BLaER1 treated with 17β-estradiol and CSF1 and Interleukin-3, amounts not matched to agents 10 nM and 100 nM (cell line): ENCODE data around the gene ITGB6.

Source experiments
- H3K27ac ChIP-seq, 11 experiments: shearing (Covaris generic); formaldehyde crosslinking; 2 replicates each; pipeline ENCODE4 v1.8.1; 2022
- H3K27me3 ChIP-seq, 11 experiments: shearing (Covaris generic); formaldehyde crosslinking; 2 replicates each; pipeline ENCODE4 v1.8.1; 2022
- H3K36me3 ChIP-seq, 11 experiments: shearing (Covaris generic); formaldehyde crosslinking; 2 replicates each; pipeline ENCODE4 v1.8.1; 2022
- H3K4me1 ChIP-seq, 10 experiments: shearing (Covaris generic); formaldehyde crosslinking; 2 replicates each; pipeline ENCODE4 v1.8.1; 2022
- H3K4me2 ChIP-seq, 11 experiments: shearing (Covaris generic); formaldehyde crosslinking; 2 replicates each; pipeline ENCODE4 v1.8.1; 2022
- H3K4me3 ChIP-seq, 10 experiments: shearing (Covaris generic); formaldehyde crosslinking; 2 replicates each; pipeline ENCODE4 v1.8.1; 2022
- H3K9ac ChIP-seq, 11 experiments: shearing (Covaris generic); formaldehyde crosslinking; 2 replicates each; pipeline ENCODE4 v1.8.1; 2022
- H3K9me3 ChIP-seq, 11 experiments: shearing (Covaris generic); formaldehyde crosslinking; replicated peaks in 1 of 11; 2 replicates each; pipeline ENCODE4 v1.8.1; 2022
- H4K20me1 ChIP-seq, 11 experiments: shearing (Covaris generic); formaldehyde crosslinking; 2 replicates each; pipeline ENCODE4 v1.8.1; 2022
- Cebpa-rat ChIP-seq, 11 experiments: shearing (Covaris generic); IDR thresholded peaks; 2 replicates each; pipeline ENCODE4 v1.8.1; 2022

Gene ITGB6

DNA sequence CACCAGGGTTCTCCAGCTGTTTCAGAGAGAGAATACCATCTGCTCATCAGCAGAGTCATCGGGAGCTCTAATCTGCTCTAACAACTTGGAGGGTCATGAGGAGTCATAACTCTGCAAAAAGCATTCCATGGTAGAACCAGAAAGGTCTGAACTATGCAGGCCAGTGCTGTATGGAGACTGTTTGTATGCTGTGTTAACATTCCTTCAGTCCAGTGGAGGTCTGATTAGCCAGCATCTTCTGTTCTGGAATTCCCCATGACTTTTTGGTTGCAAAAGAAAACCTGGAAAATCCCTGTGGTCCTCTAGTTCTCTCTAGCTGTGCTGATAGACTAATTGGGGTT, 9.4 kb upstream of the ITGB6 start:
- Histone ChIP-seq H3K9ac (no peak overlapping the region), H3K9me3 (peaks cover 0 to 10% (median 6%) of the 10 kb centered on the region in 11 experiments; a peak in 9 of 22 replicates), H3K36me3 (no peaks in the 10 kb centered on the region), H3K4me3 (no peak overlapping the region), H3K27me3 (no peaks in the 10 kb centered on the region), H3K27ac (no peak overlapping the region), H3K4me1 (peaks cover 0 to 60% (median 12%) of the 10 kb centered on the region in 10 experiments; a peak in 12 of 20 replicates), H3K4me2 (peak overlapping the region in 3 of 11 experiments; percentile 67 to 77 (median 71); a peak in 6 of 22 replicates), H4K20me1 (no peaks in the 10 kb centered on the region)
- no peak for TF ChIP-seq Cebpa-rat (IDR thresholded peaks at IDR 0.05)

DNA sequence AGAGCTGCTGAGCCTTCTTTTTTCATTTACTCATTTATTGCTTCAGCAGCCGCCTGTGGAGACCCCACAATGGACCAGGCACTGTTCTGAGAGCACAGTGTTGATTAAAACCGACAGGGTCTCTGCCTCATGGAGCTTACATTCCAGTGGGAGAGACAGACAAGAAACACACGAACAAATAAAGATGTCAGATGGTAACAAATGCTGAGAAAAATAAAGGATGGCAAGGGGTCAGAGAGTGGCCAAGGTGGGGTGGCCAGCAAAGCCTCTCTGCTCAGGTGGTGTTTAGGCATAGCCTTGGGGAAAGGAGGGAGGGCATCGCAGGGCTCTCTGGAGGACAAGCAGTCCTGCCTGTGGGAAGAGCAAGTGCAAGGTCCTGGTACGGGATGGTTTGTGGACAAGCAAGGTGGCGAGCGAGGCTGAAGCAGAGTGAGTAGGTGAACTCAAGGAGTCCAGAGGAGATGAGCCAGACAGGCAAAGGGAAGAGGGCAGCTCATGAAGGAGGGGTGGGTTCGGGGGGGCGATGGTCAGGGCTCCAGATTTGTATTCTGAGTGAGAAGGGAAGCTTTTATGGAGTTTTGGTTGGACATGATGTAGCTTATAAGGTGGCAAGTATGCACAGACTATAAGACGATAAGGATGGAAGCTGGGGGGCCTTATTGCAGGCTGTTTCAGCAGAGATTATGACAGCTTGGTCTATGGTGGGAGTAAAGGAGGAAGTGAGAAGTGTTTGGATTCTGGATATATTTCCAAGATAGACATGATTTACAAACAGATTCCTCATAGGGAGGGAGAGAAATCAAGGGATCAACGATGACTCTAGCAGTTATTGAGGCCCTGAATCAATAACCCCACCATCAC, 8.8 kb upstream of the ITGB6 start:
- peak overlapping the region in 5 of 11 experiments; percentile 53 to 77 (median 67); a peak in 9 of 22 replicates for H3K4me2 ChIP-seq
- H3K36me3 ChIP-seq = no peaks in the 10 kb centered on the region
- H3K9ac ChIP-seq = peak overlapping the region in 4 of 11 experiments; percentile 18 to 46 (median 30); a peak in 4 of 22 replicates
- H3K4me1 ChIP-seq = peaks cover 0 to 60% (median 12%) of the 10 kb centered on the region in 10 experiments; a peak in 12 of 20 replicates
- no peak for TF ChIP-seq Cebpa-rat (IDR thresholded peaks at IDR 0.05)
- H4K20me1 ChIP-seq = no peaks in the 10 kb centered on the region
- peak overlapping the region in 4 of 11 experiments; percentile 45 to 66 (median 52); a peak in 6 of 22 replicates for H3K27ac ChIP-seq
- H3K4me3 ChIP-seq = no peak overlapping the region
- H3K27me3 ChIP-seq = no peaks in the 10 kb centered on the region
- peaks cover 0 to 10% (median 6%) of the 10 kb centered on the region in 11 experiments; a peak in 9 of 22 replicates for H3K9me3 ChIP-seq

DNA sequence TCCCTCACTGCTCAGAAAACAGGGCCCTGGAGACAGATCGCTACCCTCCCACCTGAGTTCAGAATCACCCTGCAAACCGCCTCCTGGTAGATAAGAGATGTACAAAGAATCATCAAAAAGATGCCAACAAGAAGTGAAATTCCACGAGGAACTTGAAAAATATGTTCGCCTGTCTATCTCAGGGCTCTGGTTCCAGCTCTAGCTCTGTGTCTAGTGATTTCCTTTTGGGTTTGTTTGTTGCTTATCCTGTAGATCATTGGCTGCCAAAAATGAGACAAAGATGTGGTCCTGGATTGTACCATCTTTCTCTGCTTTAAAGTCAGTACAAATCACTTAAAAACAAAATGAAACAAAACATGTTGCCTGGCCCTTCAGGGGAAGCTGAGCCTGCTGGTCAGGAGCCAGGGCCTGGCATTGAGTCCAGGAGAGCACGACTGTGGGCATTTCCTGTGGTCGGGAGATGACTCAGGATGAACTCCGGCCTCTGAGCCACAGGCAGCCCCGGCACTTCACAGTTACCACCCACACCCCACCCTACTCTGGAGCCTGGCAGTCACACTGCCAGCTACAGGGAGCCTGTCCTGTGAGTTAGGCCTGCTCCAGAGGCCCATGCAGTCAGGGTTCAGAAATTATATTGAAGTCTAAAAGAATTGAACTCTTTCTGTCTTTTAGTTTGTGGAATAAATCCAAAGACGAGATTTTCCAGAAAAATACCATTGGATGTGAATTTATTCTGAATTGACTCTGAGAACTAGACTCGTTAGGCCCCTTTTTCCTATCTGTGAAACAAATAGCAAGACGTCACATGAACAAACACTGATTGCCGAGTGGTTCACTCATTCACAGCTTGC, 8.0 kb upstream of the ITGB6 start:
- Histone ChIP-seq H3K27ac (peak overlapping the region in 5 of 11 experiments; percentile 15 to 66 (median 50); a peak in 9 of 22 replicates), H3K4me2 (peak overlapping the region in 7 of 11 experiments; percentile 5 to 77 (median 55); a peak in 11 of 22 replicates)
- no peak for TF ChIP-seq Cebpa-rat (IDR thresholded peaks at IDR 0.05)

DNA sequence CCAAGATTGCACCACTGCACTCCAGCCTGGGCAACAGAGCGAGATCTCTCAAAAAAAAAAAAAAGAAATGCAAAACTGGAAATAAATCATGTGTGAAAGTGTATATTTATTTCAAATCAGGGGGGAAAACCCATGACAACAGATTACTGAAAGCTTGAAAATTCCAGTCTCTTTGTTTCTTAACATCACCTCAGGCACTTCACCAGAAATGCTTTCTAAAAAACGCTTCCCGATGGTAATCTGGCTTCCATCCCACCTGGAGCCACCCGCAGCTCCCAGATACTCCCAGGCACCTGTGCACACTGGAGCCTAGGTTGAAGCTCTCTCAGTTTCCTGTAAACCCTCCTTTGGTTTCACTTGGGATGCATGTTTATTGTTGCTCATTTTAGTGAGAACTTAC, 7.2 kb upstream of the ITGB6 start:
- Histone ChIP-seq H4K20me1 (no peaks in the 10 kb centered on the region), H3K4me1 (peaks cover 0 to 66% (median 12%) of the 10 kb centered on the region in 10 experiments; a peak in 12 of 20 replicates), H3K36me3 (no peaks in the 10 kb centered on the region), H3K4me3 (no peak overlapping the region), H3K27me3 (no peaks in the 10 kb centered on the region), H3K27ac (peak overlapping the region in 1 of 11 experiments; percentile 66; a peak in 1 of 22 replicates), H3K9me3 (peaks cover 0 to 10% (median 6%) of the 10 kb centered on the region in 11 experiments; a peak in 9 of 22 replicates), H3K4me2 (peak overlapping the region in 4 of 11 experiments; percentile 53 to 77 (median 69); a peak in 7 of 22 replicates), H3K9ac (no peak overlapping the region)
- TF ChIP-seq Cebpa-rat (IDR thresholded peaks at IDR 0.05) = no peak

More for the DNA sequence above, 8.0 kb upstream of the ITGB6 start:
- Histone ChIP-seq H3K9ac (peak overlapping the region in 4 of 11 experiments; percentile 18 to 46 (median 30); a peak in 6 of 22 replicates), H3K9me3 (peaks cover 0 to 10% (median 6%) of the 10 kb centered on the region in 11 experiments; a peak in 9 of 22 replicates), H3K4me1 (peaks cover 0 to 60% (median 12%) of the 10 kb centered on the region in 10 experiments; a peak in 12 of 20 replicates), H3K27me3 (no peaks in the 10 kb centered on the region), H3K4me3 (no peak overlapping the region), H4K20me1 (no peaks in the 10 kb centered on the region), H3K36me3 (no peaks in the 10 kb centered on the region)

DNA sequence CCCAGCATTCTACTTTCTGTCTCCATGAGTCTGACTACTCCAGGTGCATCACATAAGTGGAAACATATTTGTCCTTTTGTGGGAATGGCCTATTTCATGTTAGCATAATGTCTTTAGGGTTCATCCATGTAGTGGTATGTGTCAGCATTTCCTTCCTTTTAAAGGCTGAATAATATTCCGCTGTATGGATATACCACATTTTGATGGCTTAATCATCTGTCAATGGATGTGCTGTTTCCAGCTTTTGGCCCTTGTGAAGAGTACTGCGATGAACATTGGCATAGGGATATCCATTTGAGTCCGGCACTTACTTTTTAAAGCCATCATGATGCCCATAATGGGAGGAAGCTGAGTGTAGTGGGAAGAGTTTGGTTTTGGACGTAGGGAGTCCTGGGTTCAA, 6.4 kb upstream of the ITGB6 start:
- Histone ChIP-seq H3K27ac (no peak overlapping the region), H3K4me2 (no peak overlapping the region), H4K20me1 (no peaks in the 10 kb centered on the region), H3K9me3 (peaks cover 0 to 10% (median 6%) of the 10 kb centered on the region in 11 experiments; a peak in 9 of 22 replicates), H3K4me1 (peaks cover 0 to 70% (median 12%) of the 10 kb centered on the region in 10 experiments; a peak in 12 of 20 replicates), H3K4me3 (no peak overlapping the region), H3K27me3 (no peaks in the 10 kb centered on the region), H3K9ac (no peak overlapping the region), H3K36me3 (no peaks in the 10 kb centered on the region)
- no peak for TF ChIP-seq Cebpa-rat (IDR thresholded peaks at IDR 0.05)

DNA sequence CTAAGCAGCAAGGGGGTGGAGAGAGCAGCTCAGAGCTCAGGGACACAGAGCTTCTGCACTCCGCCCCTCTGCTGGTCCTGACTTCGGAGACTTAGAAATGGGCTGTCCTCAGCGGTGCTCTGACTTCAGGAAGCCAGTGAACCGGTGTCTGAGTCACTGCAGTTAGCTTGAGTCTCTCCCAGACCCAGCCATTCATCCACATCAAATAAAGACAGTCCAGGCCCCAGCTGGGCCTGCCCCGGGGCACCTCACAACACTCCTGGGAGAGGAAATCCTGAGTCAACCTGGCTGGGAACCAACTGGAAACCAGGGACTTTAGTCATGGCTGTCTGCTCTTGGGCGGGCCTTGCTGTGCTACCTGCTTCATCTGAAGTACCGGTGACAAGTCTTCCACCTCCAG, 5.4 kb upstream of the ITGB6 start:
- H3K4me3 ChIP-seq = no peak overlapping the region
- peaks cover 0 to 10% (median 6%) of the 10 kb centered on the region in 11 experiments; a peak in 9 of 22 replicates for H3K9me3 ChIP-seq
- H3K9ac ChIP-seq = no peak overlapping the region
- H3K4me2 ChIP-seq = 0 out of 22 replicates have a peak overlapping the region, but pooled peaks of 1 of the 11 experiments have one; percentile 20
- H3K4me1 ChIP-seq = peaks cover 0 to 60% (median 10%) of the 10 kb centered on the region in 10 experiments; a peak in 11 of 20 replicates
- H3K27ac ChIP-seq = no peak overlapping the region
- H3K36me3 ChIP-seq = no peaks in the 10 kb centered on the region
- TF ChIP-seq Cebpa-rat (IDR thresholded peaks at IDR 0.05) = no peak
- H3K27me3 ChIP-seq = no peaks in the 10 kb centered on the region
- H4K20me1 ChIP-seq = no peaks in the 10 kb centered on the region

DNA sequence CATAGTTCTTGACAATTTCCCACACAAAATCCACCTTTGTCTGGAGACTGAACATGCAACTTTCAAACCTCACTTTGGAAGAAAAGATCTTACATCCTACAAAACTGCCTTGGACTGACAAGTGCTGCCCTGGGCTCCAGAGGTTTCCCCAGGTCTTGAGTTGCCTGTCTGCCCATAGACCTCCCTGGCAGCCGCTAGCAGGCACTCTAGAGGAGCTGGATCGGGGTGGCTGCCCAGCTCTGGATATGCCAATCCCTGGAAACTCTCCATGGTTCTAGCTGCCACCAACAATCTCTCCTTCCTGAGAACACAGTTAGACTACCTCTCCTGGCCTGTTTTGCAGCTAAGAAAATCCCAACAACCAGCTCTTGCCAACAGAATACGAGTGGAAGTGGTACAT, 3.4 kb upstream of the ITGB6 start:
- no peak for TF ChIP-seq Cebpa-rat (IDR thresholded peaks at IDR 0.05)
- peaks cover 0 to 39% (median 8%) of the 10 kb centered on the region in 10 experiments; a peak in 11 of 20 replicates for H3K4me1 ChIP-seq
- H4K20me1 ChIP-seq = no peaks in the 10 kb centered on the region
- no peak overlapping the region for H3K27ac ChIP-seq
- H3K9me3 ChIP-seq = peaks cover 0 to 10% (median 6%) of the 10 kb centered on the region in 11 experiments; a peak in 9 of 22 replicates
- no peak overlapping the region for H3K4me3 ChIP-seq
- no peak overlapping the region for H3K4me2 ChIP-seq
- no peak overlapping the region for H3K9ac ChIP-seq
- no peaks in the 10 kb centered on the region for H3K27me3 ChIP-seq
- no peaks in the 10 kb centered on the region for H3K36me3 ChIP-seq

DNA sequence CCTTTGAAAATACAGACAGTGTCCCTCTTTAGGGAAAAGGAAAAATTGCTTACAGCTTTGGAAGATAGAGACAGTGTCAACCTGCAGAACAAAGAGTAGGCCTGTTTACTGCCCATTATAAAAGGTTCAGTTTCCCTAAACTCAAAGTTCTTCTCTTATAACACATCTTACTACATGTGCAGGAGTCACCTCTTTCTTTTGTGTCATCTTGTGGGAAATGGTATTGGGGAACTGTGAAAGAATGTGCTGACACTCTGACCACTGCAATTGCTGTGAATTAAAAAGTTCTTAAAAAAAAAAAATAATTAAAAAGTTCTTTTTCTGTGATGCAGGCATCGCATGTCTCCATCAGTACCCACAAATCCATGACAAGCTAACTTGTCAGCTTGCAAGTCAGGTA, 2.9 kb upstream of the ITGB6 start:
- Histone ChIP-seq H4K20me1 (no peaks in the 10 kb centered on the region), H3K4me2 (no peak overlapping the region), H3K36me3 (no peaks in the 10 kb centered on the region), H3K27ac (no peak overlapping the region), H3K9me3 (peaks cover 0 to 10% (median 6%) of the 10 kb centered on the region in 11 experiments; a peak in 9 of 22 replicates), H3K4me1 (peaks cover 0 to 35% (median 5%) of the 10 kb centered on the region in 10 experiments; a peak in 11 of 20 replicates), H3K27me3 (no peaks in the 10 kb centered on the region), H3K9ac (no peak overlapping the region), H3K4me3 (no peak overlapping the region)
- TF ChIP-seq Cebpa-rat (IDR thresholded peaks at IDR 0.05) = no peak
